ENCODE measurements around the gene GDPD1.
"Not testable (repeated sequence)": the region's sequence is repeated elsewhere in the genome, so short reads cannot be mapped to it uniquely, and the experiment has no call there.

Gene GDPD1

DNA sequence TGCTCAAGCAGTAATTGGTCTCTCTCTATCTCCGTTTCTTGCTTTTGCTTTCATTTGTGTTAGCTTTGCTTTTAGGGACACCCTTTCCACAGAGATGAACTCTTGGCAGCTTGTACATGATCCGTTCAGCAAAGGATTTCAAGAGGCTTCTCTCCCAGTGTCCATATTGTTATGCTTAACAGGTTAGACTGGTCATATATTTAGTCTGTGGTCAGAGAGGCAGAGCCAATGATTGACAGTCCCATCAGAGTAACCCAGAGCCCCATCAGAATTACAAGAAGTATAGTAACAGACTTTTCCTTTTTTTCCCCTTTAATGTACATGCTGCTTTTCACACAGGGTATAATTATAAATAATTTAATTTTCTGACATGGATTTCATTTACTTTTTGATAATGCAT is 34.4 kb downstream of the GDPD1 start:
- DNase-seq: no peak

DNA sequence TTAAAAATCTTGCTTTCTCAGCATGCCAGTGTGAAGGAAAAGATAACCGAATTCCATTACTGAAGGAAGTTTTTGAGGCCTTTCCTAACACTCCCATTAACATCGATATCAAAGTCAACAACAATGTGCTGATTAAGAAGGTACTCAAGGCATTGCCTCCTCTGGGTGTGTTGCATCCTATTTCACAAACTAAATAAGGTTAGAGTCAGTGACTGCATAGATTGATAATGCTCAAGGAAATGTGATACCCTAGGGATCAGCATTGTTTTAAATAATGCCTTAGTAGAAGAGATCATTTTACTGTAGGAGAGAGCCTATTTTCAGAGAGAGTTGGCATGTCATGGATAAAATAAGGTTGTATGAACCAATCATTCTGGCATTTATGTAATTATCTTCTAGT is 36.8 kb downstream of the GDPD1 start:
- no peak for DNase-seq

DNA sequence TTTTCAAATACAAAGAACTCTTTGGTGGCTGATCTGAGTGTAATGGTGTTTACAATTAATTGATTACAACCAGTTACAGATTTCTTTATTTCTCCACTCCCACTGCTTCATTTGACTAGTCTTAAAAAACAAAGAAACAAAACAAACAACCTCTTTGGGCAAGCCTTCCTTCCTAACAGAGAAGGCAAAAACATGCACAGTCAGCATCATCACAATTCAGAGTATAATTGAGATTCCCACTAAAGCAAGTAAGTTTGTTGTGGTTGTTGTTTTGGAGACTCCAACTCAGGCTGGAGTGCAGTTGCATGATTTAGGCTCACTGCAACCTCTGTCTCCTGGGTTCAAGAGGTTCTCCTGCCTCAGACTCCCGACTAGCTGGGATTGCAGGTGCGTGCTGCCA is 40.4 kb downstream of the GDPD1 start:
- DNase-seq: no peak

DNA sequence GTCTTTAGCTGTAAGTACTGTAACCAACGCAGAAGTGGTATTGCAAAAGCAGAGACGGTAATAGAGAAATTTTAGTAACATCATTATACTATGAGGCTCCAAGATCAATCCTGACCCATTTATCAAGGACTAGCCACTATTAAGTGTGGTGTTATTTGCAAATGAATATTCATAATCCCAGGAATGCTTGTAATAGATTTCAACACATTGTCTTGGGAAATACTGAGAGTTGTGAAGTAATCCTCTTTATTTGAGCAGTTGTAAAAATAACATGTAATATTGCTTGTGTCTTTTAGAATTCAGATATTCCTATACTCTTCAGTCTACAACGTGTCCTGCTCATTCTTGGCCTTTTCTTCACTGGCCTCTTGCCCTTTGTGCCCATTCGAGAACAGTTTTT is 46.4 kb downstream of the GDPD1 start:
- DNase-seq: peak; percentile 14 to 44

DNA sequence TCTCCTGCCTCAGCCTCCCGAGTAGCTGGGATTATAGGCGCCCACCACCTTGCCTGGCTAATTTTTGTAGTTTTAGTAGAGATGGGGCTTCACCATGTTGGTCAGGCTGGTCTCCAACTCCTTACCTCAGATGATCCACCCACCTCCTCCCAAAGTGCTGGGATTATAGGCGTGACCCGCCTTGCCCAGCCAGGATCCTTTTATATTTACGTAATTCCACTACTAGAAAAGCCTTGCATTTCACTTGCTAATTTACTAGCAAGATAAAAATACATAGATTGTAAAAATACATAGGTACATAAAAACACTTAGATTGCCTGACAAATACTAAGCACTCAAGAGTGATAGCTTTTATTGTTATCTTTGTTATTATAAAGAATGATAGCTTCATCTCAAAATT is 47.5 kb downstream of the GDPD1 start:
- DNase-seq: no peak

DNA sequence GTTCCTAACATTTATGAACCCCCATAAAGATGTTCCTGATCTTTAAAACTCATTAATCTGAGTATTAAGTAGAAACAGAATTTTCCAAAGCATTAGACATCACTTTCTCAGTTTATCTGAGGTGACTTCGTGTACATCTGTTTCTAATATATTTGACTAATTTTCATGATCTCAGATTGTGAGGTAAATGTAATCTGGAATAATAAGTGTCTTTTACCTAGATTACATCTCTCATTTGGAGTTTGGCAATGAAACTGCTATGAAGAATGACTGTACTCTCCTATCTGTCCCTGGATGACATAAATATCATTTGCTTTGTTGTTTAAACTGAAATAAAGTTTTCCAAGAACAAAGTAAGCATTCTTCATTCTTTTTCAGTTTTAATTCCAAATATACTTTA is 55.3 kb downstream of the GDPD1 start:
- no peak for DNase-seq

DNA sequence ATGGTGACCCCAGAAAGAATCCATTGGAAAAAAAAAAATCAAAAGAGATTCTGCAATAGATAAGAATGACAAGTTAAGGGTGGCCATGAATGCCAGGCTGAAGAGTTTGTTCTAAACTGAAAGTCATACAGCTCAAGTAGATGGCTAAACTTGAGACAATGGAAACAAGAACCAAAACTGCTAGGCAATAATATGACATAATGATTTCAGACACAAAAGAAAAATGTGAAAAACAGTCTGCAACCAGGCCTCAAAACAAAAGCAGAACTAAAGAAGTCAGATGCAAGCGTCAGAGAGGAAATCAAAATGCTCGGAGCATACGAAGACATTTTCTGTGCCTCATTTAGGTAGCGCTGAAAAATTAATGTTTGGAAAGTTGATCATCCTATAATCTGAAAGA is 56.7 kb downstream of the GDPD1 start:
- peak; percentile 20 to 27 for DNase-seq

DNA sequence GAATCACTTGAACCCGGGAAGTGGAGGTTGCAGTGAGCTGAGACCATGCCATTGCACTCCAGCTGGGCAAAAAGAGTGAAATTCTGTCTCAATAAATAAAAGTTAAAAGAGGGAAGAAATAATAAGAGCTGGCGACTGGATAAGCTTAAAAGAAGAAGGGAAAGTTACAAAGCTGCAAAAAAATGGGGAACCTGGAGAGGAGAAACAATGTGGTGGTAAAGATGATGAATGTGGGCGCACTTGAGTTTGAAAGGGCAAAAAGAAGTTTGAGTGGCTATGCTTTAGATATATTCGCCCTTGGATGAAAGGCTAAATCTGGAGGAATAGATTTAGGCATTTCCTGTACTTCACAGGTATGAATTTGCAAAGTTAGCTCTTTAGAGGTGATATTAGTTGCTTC is 58.1 kb downstream of the GDPD1 start:
- no peak for DNase-seq

DNA sequence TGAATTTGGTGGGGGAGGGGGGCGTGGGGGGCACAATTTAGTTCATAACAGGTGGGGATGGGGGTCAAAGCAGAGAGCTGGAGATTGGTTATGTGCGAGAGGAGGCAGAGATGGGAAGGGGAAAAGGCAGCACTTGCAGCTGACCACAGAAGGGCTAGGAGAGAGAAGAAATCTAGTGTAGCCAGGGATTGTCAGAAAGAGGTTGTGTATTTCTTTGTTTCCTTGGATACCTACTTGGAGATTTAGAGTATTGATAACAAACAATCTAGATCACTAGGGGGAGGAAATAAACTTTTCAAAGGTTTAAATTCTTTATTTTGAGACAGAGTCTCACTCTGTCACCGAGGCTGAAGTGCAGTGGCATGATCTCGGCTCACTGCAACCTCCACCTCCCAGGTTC is 64.0 kb downstream of the GDPD1 start:
- no peak for DNase-seq

DNA sequence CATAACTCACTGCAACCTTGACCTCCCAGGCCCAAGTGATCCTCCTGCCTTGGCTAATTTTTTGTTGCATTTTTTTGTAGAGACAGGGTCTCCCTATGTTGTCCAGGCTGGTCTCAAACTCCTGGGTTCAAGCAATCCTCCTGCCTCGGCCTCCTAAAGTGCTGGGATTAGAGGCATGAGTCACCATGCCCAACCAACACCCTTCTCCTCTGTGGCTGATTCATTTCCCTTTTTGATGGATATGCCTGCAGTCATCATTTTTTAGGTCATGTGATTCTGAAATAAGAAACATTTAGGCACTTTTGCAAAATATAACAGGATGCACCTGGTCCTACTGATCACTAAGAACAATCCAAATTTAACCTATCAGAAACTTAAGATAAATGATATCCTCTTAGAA is 67.1 kb downstream of the GDPD1 start:
- peak; percentile 57 to 70 for DNase-seq

DNA sequence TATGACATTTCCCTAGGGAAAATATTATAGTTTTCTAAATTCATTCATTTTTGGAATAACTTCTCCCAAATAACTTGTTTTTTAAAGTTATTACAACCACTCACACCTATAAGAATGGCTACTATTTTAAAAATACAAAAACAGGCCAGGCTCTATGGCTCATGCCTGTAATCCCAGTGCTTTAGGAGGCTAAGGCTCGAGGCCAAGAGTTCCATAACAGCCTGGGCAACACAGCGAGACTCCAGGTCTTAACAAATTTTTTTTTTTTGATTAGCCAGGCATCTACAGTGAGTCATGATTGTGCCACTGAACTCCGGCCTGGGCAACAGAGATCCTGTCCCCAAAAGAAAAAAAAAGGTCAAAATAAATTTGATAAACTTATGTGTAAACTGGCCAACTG is 67.6 kb downstream of the GDPD1 start:
- DNase-seq: no peak

DNA sequence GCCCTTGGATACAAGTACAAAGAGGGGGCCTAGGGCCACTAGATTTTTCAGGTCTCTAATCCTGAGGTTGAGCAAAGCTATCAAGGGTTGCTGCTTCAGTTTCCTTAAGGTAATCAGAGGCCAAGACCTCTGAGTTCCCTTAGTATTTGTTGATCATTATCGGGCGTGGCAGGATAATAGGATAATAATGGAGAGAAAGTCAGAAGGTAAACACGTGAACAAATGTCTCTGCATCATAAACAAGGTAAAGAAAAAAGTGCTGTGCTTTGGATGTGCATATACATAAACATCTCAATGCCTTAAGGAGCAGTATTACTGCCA is 69.6 kb downstream of the GDPD1 start:
- DNase-seq: no peak

DNA sequence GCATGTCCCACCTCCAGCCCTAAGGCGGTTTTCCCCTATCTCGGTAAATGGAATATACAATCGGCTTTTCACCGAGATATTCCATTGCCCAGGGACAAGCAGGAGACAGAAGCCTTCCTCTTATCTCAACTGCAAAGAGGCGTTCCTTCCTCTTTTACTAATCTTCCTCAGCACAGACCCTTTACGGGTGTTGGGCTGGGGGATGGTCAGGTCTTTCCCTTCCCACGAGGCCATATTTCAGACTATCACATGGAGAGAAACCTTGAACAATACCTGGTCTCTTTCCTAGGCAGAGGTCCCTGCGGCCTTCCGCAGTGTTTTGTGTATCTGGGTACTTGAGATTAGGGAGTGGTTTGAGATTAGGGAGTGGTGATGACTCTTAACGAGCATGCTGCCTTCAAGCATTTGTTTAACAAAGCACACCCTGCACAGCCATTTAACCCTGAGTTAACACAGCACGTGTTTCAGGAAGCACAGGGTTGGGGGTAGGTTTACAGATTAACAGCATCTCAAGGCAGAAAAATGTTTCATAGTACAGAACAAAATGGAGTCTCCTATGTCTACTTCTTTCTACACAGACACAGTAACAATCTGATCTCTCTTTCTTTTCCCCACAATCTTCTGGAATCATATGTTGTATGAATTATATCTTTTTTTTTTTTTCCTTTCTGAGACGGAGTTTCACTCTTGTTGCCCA is 70.1 kb downstream of the GDPD1 start:
- DNase-seq: not testable (repeated sequence)

DNA sequence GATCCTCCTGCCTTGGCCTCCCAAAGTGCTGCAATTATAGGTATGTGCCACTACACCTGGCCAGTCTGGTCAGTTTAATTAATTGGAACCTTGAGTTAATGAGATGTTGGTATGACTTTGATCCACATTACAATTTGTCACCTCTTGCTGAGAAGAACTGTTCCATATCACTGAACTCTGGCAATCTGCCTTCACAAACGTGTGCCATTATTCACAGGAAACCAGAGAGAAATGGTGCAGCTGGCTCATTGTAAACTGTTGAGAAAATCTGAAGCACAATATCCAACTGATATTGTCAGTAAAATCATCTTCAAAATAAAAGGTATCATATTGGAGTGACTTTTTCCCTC is 71.8 kb downstream of the GDPD1 start:
- DNase-seq: no peak

DNA sequence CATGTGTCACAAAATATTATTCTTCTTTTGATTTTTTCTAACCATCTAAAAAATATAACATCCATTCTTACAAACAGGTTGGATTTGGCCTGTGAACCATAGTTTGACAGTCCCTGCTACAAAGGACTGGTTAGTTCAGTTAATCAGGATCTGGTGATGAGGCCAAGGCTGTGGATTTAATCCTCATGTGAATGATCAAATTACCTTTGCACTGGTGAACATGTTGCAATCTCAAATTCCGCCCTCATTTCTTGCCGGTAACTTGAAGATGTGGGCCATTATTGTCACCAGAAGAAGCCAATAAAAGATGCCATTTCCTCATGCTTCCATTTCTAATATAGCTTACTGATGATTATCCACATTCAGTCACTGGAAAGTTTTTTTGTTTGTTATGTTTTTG is 75.9 kb downstream of the GDPD1 start:
- DNase-seq: no peak

DNA sequence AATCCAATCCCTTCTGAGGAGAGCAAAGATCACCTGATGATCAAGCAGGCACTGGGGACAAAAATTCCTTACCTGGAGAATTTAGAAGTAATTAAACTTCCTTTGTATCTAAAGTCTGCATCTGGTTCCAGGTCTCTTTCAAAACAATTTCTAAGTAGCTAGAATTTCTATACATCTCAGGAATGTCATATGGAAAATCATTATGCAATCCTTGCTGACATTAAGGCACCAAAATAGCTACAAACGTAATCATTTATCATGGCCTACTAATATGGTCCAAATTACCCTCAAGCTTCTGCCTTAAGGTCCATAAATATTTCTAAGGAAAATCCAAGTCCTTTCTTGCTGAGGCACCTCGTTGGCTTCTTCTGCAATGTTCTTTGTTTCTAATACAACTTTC is 78.2 kb downstream of the GDPD1 start:
- no peak for DNase-seq

DNA sequence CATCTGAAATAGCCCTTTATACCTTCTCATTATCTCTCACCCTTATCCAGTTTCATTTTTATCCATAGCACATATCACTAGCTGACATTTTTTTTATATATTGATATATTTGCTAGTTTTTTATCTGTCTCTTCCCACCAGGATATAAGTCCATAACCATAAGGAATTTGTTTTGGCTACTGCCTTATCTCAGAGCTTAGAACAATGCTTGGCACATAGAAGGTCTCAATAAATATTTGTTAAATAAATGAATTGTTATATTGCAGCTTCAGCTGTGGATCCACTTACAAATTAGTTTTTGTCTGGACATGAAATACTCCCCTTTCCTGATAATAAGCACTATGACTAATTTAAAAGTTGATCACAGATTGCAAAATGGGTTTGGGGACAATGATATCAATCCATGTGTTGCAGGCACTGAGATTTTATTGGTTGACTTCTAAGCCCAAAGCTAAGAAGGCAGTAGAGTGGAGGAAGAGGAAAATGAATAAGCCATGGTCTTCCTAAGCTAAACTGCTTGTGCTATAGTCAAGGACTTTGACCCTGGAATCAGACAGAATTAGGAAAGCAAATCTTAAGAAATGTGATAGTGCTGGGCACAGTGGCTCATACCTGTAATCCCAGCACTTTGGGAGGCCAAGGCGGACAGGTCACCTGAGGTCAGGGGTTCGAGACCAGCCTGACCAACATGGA is 79.2 kb downstream of the GDPD1 start:
- no peak for DNase-seq

DNA sequence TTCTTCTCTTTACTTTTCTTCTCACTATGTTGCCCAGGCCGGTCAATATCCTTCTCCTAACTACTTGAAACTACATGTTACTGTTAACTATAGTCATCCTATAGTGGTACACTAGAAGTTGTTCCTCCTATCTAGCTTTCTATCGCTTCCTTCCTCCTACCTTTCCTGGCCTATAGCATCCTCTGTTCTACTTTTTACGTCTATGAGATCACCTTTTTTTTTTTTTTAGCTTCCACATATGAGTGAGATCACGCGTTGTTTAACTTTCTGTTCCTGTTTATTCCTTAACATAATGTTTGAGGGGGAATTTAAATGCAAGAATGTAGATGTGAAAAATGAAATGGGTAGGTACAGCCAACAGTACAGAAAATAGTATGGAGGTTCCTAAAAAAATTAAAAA is 80.6 kb downstream of the GDPD1 start:
- no peak for DNase-seq

DNA sequence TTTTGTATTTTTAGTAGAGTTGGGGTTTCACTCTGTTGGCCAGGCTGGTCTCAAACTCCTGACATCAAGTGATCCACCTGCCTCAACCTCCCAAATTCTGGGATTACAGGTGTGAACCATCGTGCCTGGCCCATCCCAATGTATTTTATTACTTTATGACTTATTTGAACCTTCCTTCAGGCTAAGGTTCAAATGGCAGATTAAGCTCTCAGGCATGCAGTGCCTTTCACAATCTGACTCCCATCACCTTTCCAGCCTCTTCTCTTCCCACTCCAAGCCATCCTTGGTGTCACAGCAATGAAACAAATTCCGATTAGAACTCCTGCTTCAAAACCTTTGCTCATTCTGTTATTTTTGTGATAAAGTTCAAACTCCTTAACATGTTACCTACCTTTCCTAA is 84.5 kb downstream of the GDPD1 start:
- no peak for DNase-seq

DNA sequence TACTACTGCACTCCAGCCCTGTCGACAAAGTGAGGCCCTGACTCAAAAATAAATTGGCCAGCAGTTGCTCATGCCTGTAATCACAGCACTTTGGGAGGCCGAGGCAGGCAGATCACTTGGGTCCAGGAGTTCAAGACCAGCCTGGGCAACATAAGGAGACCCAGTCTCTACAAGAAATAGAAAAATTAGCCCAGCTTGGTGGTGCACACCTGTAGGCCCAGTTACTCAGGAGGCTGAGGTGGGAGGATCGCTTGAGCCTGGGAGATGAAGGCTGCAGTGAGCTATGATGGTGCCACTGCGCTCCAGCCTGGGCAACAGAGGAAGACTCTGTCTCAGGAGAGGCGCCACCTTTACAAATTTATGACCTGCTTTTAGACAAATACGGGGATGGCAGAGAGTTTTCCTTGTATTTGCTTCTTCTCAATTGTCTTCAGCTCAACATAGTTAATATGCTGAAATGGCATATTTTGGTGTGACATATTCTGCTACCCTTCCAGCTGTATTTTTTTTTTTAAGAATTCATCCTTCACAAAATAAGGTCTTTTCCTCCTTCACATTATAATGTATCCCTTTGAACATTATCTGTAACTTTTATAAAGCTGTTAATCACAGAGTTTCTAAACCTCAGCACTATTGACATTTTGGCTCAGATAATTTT is 90.1 kb downstream of the GDPD1 start:
- DNase-seq: no peak

DNA sequence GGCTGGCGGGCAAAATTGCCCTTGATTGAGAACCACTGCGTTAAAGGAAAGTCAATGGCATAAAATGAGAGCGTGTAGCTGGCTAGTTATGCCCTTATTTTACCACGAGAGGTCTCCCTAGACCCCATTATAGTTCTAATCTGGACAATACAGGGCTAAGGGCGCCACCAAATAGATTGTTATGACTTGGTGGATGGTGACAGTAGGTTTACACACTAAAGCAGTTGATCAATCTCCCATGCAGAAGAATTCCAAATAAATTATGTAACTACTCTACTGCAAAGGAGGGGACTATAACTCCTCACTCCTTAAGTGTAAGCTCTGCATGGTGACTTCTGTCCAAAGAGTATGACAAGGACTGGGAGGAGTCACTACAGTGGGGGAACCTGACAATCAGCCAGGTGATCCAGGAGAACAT is 90.7 kb downstream of the GDPD1 start:
- DNase-seq: peak; percentile 82 to 84

DNA sequence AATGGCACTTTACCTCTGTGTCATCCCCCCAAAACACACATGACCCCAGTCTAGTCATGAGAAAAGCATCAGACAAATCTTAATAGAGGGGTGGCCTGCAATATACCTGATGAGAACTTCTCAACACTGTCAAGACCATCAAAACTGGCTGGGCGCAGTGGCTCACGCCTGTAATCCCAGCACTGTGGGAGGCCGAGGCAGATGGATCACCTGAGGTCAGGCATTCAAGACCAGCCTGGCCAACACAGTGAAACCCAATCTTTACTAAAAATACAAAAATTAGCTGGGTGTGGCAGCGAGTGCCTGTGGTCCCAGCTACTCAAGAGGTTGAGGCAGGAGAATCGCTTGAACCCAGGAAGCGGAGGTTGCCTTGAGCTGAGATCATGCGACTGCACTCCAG is 91.2 kb downstream of the GDPD1 start:
- DNase-seq: not testable (repeated sequence)

DNA sequence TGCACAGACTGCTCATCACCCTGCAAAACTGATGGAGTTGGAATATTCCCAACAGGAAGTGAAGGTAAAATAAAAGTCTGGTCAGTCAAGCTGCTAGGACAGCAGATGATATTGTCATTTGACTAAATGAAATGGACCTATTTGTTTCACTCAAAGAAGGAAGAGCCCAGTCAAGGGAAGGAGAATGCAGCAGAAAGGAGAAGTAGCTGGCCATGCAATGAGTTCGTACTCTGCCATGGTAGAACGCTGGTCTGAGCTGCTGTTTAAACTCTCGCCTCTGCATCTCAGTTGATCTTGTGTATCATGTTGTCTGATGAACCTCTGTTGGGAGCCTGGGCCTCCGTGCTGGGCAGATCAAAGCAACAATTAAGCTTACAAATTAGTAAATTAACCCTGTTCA is 95.6 kb downstream of the GDPD1 start:
- DNase-seq: peak; percentile 15 to 29
